HTERT RPE-1 (cell line): ENCODE measurements around the gene SLC12A1.

Source experiments
- in situ Hi-C: fragments of 300-500 bp; cut with MboI; formaldehyde crosslinking; loops from 4 replicates; pipeline ENCODE4 v1.14.3; 2020; ENCODE audit warnings: low sequenced_read_pairs

Gene SLC12A1

GRCh38 chr15:48343865-48344264 lies 137.8 kb downstream of the SLC12A1 start:
- in situ Hi-C loops: no loop called here

GRCh38 chr15:48345516-48345915 lies 139.4 kb downstream of the SLC12A1 start:
- in situ Hi-C loops: no loop called here

GRCh38 chr15:48352474-48353072 lies 146.5 kb downstream of the SLC12A1 start:
- in situ Hi-C loops: no loop called here
